ENCODE measurements around the gene ANKRD33B. TPM values are rescaled to one million over a fixed set of nuclear protein-coding genes. Genes with fewer than 3 reads are reported as not detected.

The ANKRD33B gene
- total and polyA plus RNA-seq, 2 of the 8 experiments (the other 6 are each of a cell fraction or from before 2014, with no cell fraction given): 6.9 to 20.6 TPM

GRCh38 chr5:10584714-10585517 is 21.0 kb downstream of the ANKRD33B start (continued):
- no peak for TF ChIP-seq EGR1 (IDR thresholded peaks at IDR 0.05; ENCODE audit: borderline replicate concordance, low read depth, low read length)
